NCI-H128 (cell line): ENCODE data around the gene PALD1.
"Not testable (repeated sequence)": the region's sequence is repeated elsewhere in the genome, so short reads cannot be mapped to it uniquely, and the experiment has no call there.

Experiments
- DNase-seq: peaks from one replicate; lab custom pipeline; 2025; ENCODE audit not compliant: unreplicated experiment; lab: John Stamatoyannopoulos, UW

PALD1 gene

DNA sequence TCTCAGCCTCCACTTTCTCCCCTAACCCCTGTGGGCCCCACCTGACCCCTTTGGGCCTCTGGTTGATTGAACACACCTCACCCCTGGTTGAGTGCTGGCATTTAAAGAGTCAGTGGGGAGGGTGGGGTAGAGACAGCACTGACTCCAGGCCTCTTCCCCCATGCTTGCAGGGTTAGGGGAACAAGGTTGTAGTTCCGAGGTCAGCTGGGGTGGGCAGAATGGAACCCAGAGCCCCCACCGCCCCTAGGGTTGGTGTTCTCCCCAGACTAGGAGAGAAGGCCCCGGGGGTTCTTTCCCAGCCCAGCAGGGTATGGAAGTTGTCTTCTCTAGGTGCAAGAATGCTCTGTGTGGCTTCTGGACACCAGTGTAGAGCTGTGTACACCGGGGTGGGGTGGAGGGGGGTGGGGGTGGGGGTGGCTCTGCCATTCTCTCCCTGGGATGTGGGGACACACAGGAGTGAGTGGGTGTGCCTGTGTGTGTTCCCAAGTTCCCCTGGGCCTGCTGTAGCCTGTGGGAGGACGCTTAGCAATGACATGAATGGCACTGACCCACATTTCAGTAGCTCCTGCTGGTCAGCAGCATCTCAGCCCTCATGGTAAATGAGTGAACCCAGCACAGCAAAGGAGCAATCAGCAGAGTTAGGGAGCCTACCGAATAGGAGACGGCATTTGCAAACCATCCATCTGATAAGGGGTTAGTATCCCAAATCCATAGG lies 90.4 kb downstream of the PALD1 start:
- DNase-seq: no peak

DNA sequence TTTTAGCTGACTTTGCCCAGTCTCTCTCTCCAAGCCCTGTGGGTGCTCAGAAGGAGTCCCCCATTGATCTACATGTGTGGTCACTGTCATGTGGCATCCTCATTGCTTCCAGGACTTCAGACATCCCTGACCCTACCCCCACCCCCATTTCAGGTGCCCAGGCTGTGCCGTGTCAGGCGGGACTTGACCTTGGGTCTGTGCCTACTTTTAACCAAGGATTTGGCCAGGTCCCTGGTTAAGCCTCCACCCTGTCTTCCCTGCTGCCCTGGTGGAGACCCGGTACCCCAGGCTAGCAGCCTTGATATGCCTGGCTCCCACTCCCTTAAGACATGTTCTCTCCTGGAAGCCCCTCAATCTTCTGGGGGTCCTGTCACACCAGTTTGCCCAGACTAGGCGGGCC lies 92.7 kb downstream of the PALD1 start:
- DNase-seq: no peak

GRCh38 chr10:70571636-70572439 lies 93.3 kb downstream of the PALD1 start:
- DNase-seq: no peak

- no peak for DNase-seq
Observed at GRCh38 chr10:70573599-70574506, 95.3 kb downstream of the PALD1 start.

- peak; percentile 5 for DNase-seq
Observed at GRCh38 chr10:70575486-70575873, 96.9 kb downstream of the PALD1 start.

- DNase-seq: no peak
Observed at GRCh38 chr10:70575874-70576802, 97.6 kb downstream of the PALD1 start.

- no peak for DNase-seq
Observed at GRCh38 chr10:70576803-70577517, 98.4 kb downstream of the PALD1 start.

DNA sequence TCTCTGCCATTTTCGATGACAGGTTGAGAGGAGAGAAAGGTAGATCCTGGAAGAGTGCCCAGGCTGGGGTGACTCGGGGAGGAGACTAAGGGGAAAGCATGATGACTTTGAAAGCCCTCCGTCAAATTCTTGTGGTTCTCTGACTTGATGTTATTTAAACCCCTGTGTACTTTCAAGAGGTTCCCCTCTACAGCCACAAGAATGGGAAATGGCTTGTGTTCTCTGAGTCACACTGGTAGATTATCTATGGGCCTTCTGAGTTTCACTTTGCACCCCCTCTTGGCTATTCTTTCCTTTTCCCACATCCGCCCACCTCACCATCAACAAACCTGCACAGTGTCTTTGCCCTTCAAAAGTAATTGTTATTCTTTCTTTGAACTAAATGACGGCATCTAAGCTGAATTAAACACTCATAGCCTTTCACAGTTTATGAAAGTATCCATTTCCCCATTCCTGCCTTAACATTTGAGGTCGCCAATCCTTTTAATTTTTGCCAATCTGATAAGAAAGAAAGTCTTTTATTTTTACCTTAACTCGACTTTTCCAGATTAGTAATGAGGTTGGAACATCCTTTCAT lies 99.9 kb downstream of the PALD1 start:
- DNase-seq: peak; percentile 20

DNA sequence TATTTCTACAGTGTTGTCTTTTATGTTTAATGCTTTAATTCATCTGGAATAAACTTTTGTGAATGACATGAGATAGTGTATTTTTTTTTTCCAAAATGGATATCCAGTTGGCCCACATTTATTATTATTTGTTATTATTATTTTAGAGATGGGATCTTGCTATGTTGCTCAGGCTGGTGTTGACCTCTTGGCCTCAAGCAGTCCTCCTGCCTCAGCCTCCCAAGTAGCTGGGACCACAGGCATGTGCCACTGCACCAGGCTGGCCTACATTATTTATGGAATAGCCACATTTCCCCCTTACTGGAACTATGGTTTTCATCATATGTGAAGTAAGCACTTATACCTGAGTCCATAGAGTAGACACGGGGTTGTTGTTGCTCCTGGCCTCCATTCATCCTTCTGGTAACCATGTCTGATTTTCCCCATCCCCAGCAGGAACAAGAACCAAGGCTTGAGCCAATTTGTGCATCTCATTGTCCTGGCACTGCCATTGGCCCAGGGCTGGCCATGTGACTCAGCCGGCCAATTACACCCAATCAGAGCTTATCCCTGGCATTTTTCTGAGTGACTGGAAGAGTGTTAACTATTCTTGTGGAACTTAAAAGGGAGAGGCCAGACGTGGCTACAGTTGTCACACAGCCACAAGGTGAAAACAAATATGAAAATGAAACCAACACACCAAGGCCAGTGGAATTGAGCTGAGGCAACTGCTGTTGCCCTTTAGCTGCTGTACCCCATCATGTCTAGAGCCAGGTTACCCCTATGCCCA lies 100.9 kb downstream of the PALD1 start:
- no peak for DNase-seq

- DNase-seq: not testable (repeated sequence)
Observed at GRCh38 chr10:70581176-70581575, 102.6 kb downstream of the PALD1 start.

DNA sequence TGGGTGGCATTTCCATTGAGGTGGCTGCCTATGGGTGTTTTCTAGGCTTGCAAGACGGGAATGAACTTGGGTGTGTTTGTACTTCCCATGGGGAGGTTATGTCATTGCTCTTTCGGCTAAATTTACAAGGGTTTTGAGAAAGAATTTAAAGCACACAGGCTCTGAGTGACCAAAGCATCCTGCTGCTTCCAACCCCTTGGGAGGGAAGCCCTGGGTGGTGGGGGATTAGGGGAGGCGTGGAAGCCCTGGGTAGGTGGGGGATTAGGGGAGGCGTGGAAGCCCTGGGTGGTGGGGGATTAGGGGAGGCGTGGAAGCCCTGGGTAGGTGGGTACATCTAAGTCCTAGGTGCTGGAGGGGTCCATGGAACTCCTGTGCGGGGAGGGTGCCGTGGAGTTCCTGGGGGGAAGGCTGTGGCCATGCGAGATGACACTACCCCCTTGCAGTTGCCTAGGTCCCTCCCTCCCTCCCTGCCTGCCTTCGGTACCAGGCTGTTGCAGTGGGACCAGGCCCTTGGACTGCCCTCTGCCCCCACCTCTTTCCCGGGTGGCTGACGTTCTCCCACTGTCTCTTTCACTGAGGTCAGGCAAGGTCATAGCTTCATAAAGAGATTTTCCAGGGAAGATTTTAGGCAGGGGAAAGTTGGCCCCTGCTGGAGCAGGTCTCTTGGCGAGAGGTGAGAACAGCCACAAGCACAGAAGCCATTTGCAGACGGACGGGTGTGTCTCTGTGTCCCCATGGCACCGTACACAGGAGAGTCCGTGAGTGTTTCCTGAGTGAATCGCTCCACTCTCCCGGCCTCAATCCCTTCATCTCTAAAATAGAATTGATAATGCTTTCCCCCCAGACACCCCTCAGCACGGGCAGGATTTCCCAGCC lies 104.5 kb downstream of the PALD1 start:
- no peak for DNase-seq

- no peak for DNase-seq
Observed at GRCh38 chr10:70583669-70584037, 105.1 kb downstream of the PALD1 start.

GRCh38 chr10:70584366-70584765 lies 105.8 kb downstream of the PALD1 start:
- DNase-seq: peak; percentile 49

- DNase-seq: peak; percentile 83
Observed at GRCh38 chr10:70584909-70585544, 106.5 kb downstream of the PALD1 start.

DNA sequence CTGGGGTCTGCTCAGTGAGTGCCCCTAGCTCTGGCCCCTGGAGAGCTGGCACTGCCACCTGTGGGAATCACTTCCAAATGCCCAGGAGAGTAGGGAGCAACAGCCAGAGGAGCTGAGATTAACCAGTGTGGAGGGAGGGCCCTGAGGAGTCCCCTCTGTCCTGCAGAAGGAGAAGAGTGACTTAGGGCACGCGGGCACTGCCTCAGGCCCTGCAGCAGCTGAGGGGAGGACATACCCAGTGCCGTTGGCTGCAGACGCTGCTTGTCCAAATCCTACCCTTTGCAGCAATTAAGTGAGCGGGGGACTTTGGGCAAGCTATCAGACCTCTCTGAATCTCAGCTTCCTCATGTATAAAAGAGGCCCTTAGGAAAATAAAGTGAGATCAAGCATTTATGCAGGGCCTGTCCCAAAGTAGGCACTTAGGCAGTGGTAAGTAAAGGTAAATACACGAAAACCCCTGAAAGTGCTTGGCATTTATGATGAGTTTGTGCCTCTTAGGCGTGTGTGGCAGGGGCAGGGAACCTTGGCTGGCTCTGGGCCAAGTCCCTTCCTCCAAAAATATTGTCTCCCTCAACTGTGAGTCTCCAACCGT lies 107.1 kb downstream of the PALD1 start:
- DNase-seq: peak; percentile 4

GRCh38 chr10:70586348-70586930 lies 107.9 kb downstream of the PALD1 start:
- DNase-seq: no peak
